Glutamatergic neuron (in vitro differentiated cells): ENCODE measurements around the gene SEMG1. TPM values are rescaled to one million over a fixed set of nuclear protein-coding genes. Genes with fewer than 3 reads are reported as not detected.
A peak's percentile ranks its signal among the peaks of the same experiment; 100 is the strongest.

Source experiments
- DNase-seq: peaks from one replicate; pipeline ENCODE4 v3.0.0; 2022
- H3K27ac Mint-ChIP-seq: one replicate; pipeline ENCODE4 v1.8.0; 2020; ENCODE audit warnings: mild to moderate bottlenecking, mixed read lengths, inconsistent platforms; ENCODE audit not compliant: unreplicated experiment
- H3K27me3 Mint-ChIP-seq: one replicate; pipeline ENCODE4 v1.8.0; 2020; ENCODE audit warnings: mild to moderate bottlenecking, moderate library complexity, mixed read lengths, inconsistent platforms; ENCODE audit not compliant: unreplicated experiment
- H3K36me3 Mint-ChIP-seq: one replicate; pipeline ENCODE4 v1.8.0; 2020; ENCODE audit warnings: mild to moderate bottlenecking, mixed read lengths, inconsistent platforms; ENCODE audit not compliant: unreplicated experiment
- H3K4me1 Mint-ChIP-seq: one replicate; pipeline ENCODE4 v1.8.0; 2020; ENCODE audit warnings: mild to moderate bottlenecking, low read depth, mixed read lengths, inconsistent platforms; ENCODE audit not compliant: unreplicated experiment
- H3K4me3 Mint-ChIP-seq: one replicate; pipeline ENCODE4 v1.8.0; 2020; ENCODE audit warnings: mild to moderate bottlenecking, mixed read lengths, inconsistent platforms; ENCODE audit not compliant: unreplicated experiment
- H3K9me3 Mint-ChIP-seq: one replicate; pipeline ENCODE4 v1.8.0; 2020; ENCODE audit warnings: mild to moderate bottlenecking, moderate library complexity, mixed read lengths, inconsistent platforms; ENCODE audit not compliant: unreplicated experiment
- total RNA-seq: library from RNA; stranded (reverse); fragmentation: NEBNext Ultra II Directional; extraction: Animal tissue kit (Norgen Biotek cat#: 25700); gene quantifications from one replicate; pipeline ENCODE4 v1.2.1, GENCODE V29; 2021; ENCODE audit not compliant: unreplicated experiment
- TF ChIP-seq, protein P1 (sequence below): fragments of 200-600 bp; sonication (generic); IDR thresholded peaks from one replicate; pipeline ENCODE4 v1.5.0; 2021; ENCODE audit not compliant: partially characterized antibody, unreplicated experiment

Gene SEMG1
- total RNA-seq, 1 donor from 2014 or later: not detected

GRCh38 chr20:45230631-45231030, 23.8 kb downstream of the SEMG1 start:
- H3K36me3 Mint-ChIP-seq: peaks cover 4% of the 10 kb centered on the region
- TF ChIP-seq, protein P1, sequence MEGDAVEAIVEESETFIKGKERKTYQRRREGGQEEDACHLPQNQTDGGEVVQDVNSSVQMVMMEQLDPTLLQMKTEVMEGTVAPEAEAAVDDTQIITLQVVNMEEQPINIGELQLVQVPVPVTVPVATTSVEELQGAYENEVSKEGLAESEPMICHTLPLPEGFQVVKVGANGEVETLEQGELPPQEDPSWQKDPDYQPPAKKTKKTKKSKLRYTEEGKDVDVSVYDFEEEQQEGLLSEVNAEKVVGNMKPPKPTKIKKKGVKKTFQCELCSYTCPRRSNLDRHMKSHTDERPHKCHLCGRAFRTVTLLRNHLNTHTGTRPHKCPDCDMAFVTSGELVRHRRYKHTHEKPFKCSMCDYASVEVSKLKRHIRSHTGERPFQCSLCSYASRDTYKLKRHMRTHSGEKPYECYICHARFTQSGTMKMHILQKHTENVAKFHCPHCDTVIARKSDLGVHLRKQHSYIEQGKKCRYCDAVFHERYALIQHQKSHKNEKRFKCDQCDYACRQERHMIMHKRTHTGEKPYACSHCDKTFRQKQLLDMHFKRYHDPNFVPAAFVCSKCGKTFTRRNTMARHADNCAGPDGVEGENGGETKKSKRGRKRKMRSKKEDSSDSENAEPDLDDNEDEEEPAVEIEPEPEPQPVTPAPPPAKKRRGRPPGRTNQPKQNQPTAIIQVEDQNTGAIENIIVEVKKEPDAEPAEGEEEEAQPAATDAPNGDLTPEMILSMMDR: no peak
- no peak overlapping the region for H3K27ac Mint-ChIP-seq
- peaks cover 3% of the 10 kb centered on the region for H3K4me1 Mint-ChIP-seq
- DNase-seq: no peak
- H3K4me3 Mint-ChIP-seq: no peak overlapping the region
- no peaks in the 10 kb centered on the region for H3K27me3 Mint-ChIP-seq
- no peaks in the 10 kb centered on the region for H3K9me3 Mint-ChIP-seq

DNA sequence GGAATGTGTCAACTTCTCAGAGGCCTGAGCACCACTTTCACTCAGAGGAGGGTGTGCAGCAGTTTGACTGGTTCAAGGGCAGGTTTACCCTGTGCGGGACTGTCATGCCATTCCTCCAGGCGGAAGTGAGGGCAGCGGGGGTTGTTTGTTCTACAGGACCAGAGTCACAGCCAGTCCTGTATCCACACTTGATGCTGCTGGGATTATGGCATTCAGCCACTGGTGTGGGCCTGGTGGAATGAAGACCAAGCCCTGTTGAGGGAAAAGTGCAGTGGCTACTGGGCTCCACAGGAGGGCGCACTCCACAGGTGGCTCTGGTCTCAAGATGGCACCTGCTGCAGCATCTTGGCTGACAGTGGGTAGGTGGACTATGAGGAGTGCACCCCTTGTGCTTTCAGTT, 29.2 kb downstream of the SEMG1 start:
- no peak overlapping the region for H3K4me3 Mint-ChIP-seq
- H3K9me3 Mint-ChIP-seq: no peaks in the 10 kb centered on the region
- no peak overlapping the region for H3K27ac Mint-ChIP-seq
- peaks cover 1% of the 10 kb centered on the region for H3K4me1 Mint-ChIP-seq
- H3K36me3 Mint-ChIP-seq: peaks cover 4% of the 10 kb centered on the region
- TF ChIP-seq, protein P1: peak; percentile 31
- DNase-seq: no peak
- no peaks in the 10 kb centered on the region for H3K27me3 Mint-ChIP-seq

DNA sequence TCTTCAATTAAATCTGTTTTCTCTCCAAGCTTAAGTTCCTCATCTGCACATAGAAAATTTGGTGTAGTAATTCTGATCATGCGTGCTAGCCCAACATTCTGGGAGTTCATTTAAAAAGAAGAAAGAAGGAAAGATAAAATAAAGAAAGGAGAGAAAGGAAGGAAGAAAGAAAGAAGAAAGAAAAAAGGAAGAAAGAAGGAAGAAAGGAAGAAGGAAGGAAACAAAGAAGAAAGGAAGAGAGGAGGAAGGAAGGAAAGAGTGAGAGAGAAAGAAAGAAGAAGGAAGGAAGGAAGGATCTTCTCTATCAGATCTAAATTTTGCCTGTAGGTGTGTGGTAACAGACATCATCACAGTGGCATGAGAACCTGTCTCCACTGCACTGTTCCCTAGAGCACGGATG, 31.3 kb downstream of the SEMG1 start:
- DNase-seq: no peak
- no peaks in the 10 kb centered on the region for H3K9me3 Mint-ChIP-seq
- peaks cover 1% of the 10 kb centered on the region for H3K4me1 Mint-ChIP-seq
- H3K4me3 Mint-ChIP-seq: no peak overlapping the region
- TF ChIP-seq, protein P1: no peak
- peaks cover 3% of the 10 kb centered on the region for H3K36me3 Mint-ChIP-seq
- no peak overlapping the region for H3K27ac Mint-ChIP-seq
- no peaks in the 10 kb centered on the region for H3K27me3 Mint-ChIP-seq

DNA sequence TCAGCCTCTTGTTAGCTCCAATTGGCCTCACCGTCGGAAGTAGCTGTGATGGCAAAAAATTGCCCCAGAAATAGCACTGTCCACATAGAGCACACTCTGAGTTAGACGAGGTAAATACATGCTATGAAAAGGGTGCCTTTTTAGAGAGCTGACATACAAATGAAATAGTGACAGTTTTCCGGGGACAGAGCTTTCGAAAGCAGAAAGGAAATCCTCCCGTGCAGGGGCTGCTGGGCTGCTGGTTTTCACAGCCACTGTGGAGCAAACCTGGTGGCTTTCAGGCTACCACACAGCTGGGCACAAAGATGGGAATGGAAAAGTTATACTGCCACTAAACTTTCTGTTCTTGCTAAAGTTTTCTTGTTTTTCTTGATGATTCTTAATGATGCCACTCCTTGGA, 39.3 kb downstream of the SEMG1 start:
- TF ChIP-seq, protein P1: no peak
- no peaks in the 10 kb centered on the region for H3K27me3 Mint-ChIP-seq

GRCh38 chr20:45247865-45248264, 41.0 kb downstream of the SEMG1 start:
- H3K4me3 Mint-ChIP-seq: no peak overlapping the region
- no peaks in the 10 kb centered on the region for H3K4me1 Mint-ChIP-seq
- H3K36me3 Mint-ChIP-seq: no peaks in the 10 kb centered on the region
- H3K9me3 Mint-ChIP-seq: no peaks in the 10 kb centered on the region
- H3K27ac Mint-ChIP-seq: no peak overlapping the region
- no peaks in the 10 kb centered on the region for H3K27me3 Mint-ChIP-seq
- DNase-seq: no peak
- TF ChIP-seq, protein P1: no peak

More for the DNA sequence above, 39.3 kb downstream of the SEMG1 start:
- no peaks in the 10 kb centered on the region for H3K4me1 Mint-ChIP-seq
- no peak for DNase-seq
- no peak overlapping the region for H3K27ac Mint-ChIP-seq
- H3K36me3 Mint-ChIP-seq: no peaks in the 10 kb centered on the region
- H3K4me3 Mint-ChIP-seq: no peak overlapping the region
- no peaks in the 10 kb centered on the region for H3K9me3 Mint-ChIP-seq
